Measurements from ENCODE around the gene CDH13. TPM values are rescaled to one million over a fixed set of nuclear protein-coding genes. Genes with fewer than 3 reads are reported as not detected.

CDH13 gene
- total RNA-seq, 1 donor from 2014 or later: 81.1 TPM

GRCh38 chr16:82605863-82606620 is 20.7 kb upstream of the CDH13 start:
- TF ChIP-seq, protein P1, sequence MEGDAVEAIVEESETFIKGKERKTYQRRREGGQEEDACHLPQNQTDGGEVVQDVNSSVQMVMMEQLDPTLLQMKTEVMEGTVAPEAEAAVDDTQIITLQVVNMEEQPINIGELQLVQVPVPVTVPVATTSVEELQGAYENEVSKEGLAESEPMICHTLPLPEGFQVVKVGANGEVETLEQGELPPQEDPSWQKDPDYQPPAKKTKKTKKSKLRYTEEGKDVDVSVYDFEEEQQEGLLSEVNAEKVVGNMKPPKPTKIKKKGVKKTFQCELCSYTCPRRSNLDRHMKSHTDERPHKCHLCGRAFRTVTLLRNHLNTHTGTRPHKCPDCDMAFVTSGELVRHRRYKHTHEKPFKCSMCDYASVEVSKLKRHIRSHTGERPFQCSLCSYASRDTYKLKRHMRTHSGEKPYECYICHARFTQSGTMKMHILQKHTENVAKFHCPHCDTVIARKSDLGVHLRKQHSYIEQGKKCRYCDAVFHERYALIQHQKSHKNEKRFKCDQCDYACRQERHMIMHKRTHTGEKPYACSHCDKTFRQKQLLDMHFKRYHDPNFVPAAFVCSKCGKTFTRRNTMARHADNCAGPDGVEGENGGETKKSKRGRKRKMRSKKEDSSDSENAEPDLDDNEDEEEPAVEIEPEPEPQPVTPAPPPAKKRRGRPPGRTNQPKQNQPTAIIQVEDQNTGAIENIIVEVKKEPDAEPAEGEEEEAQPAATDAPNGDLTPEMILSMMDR (IDR thresholded peaks at IDR 0.05; ENCODE audit: partially characterized antibody, unreplicated experiment): no peak
- H3K27me3 Mint-ChIP-seq (ENCODE audit: unreplicated experiment): peaks cover 4% of the 10 kb centered on the region
- peaks cover 7% of the 10 kb centered on the region for H3K4me1 Mint-ChIP-seq (ENCODE audit: low read depth, unreplicated experiment)
- peaks cover 3% of the 10 kb centered on the region for H3K36me3 Mint-ChIP-seq (ENCODE audit: unreplicated experiment)
- no peak overlapping the region for H3K27ac Mint-ChIP-seq (ENCODE audit: unreplicated experiment)
- H3K4me3 Mint-ChIP-seq (ENCODE audit: unreplicated experiment): no peak overlapping the region
- no peak for DNase-seq
- no peaks in the 10 kb centered on the region for H3K9me3 Mint-ChIP-seq (ENCODE audit: unreplicated experiment)

- H3K36me3 Mint-ChIP-seq (ENCODE audit: unreplicated experiment): no peaks in the 10 kb centered on the region
- DNase-seq: no peak
- peaks cover 4% of the 10 kb centered on the region for H3K4me1 Mint-ChIP-seq (ENCODE audit: low read depth, unreplicated experiment)
- H3K9me3 Mint-ChIP-seq (ENCODE audit: unreplicated experiment): no peaks in the 10 kb centered on the region
- peaks cover 3% of the 10 kb centered on the region for H3K27me3 Mint-ChIP-seq (ENCODE audit: unreplicated experiment)
- TF ChIP-seq, protein P1 (IDR thresholded peaks at IDR 0.05; ENCODE audit: partially characterized antibody, unreplicated experiment): no peak
- no peak overlapping the region for H3K4me3 Mint-ChIP-seq (ENCODE audit: unreplicated experiment)
- no peak overlapping the region for H3K27ac Mint-ChIP-seq (ENCODE audit: unreplicated experiment)
Observed at GRCh38 chr16:82609140-82609539, 17.6 kb upstream of the CDH13 start.

DNA sequence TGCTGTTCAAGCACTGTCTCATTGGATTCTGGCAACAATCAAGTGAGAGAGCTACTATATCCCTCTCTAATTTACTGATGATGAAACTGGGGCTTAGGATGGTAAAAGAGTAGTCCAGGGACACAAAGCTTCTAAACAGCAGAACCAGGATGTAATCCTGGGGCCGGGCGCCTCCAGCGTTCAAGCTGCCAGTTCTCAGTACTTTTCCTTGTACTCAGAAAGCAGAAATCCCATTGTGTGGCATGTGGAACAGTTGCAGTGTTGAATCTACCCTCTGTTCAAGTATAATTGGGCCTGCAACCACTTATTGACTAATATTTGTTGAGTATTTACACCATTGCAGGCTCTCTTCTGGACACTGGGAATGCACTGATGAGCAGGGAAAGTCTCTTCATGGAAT is 14.5 kb upstream of the CDH13 start:
- Mint-ChIP-seq H3K36me3 (ENCODE audit: unreplicated experiment) (no peaks in the 10 kb centered on the region), H3K27me3 (ENCODE audit: unreplicated experiment) (no peaks in the 10 kb centered on the region), H3K4me1 (ENCODE audit: low read depth, unreplicated experiment) (no peaks in the 10 kb centered on the region), H3K9me3 (ENCODE audit: unreplicated experiment) (peaks cover 2% of the 10 kb centered on the region), H3K4me3 (ENCODE audit: unreplicated experiment) (no peak overlapping the region), H3K27ac (ENCODE audit: unreplicated experiment) (no peak overlapping the region)
- no peak for DNase-seq
- TF ChIP-seq, protein P1 (IDR thresholded peaks at IDR 0.05; ENCODE audit: partially characterized antibody, unreplicated experiment): no peak

- peaks cover 6% of the 10 kb centered on the region for H3K9me3 Mint-ChIP-seq (ENCODE audit: unreplicated experiment)
- H3K4me3 Mint-ChIP-seq (ENCODE audit: unreplicated experiment): no peak overlapping the region
Observed at GRCh38 chr16:82616356-82616755, 10.4 kb upstream of the CDH13 start.

DNA sequence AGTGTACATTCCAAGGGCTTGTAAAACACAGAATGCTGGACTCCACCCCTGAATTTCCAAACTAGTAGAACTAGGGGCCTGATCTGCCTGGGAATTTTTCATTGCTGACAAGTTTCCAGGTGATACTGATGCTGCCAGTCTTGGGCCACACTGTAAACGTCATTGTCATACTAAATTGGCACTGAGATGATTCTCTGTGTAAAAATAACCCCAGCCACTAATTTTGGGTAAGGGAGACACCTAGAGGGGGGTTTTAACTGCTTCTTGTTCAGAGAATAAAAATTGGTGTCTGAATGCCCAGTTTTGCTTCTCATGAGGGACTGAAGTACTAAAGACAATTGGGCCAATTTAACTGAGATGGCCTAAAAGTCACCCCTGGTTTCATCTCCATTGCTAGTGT is 5.0 kb upstream of the CDH13 start:
- no peaks in the 10 kb centered on the region for H3K36me3 Mint-ChIP-seq (ENCODE audit: unreplicated experiment)
- DNase-seq: no peak
- TF ChIP-seq, protein P1 (IDR thresholded peaks at IDR 0.05; ENCODE audit: partially characterized antibody, unreplicated experiment): no peak
- H3K27me3 Mint-ChIP-seq (ENCODE audit: unreplicated experiment): no peaks in the 10 kb centered on the region
- H3K4me1 Mint-ChIP-seq (ENCODE audit: low read depth, unreplicated experiment): peaks cover 26% of the 10 kb centered on the region
- peak overlapping the region; percentile 74 for H3K4me3 Mint-ChIP-seq (ENCODE audit: unreplicated experiment)
- H3K27ac Mint-ChIP-seq (ENCODE audit: unreplicated experiment): no peak overlapping the region
- H3K9me3 Mint-ChIP-seq (ENCODE audit: unreplicated experiment): peaks cover 5% of the 10 kb centered on the region

More at GRCh38 chr16:82616356-82616755, 10.4 kb upstream of the CDH13 start:
- no peaks in the 10 kb centered on the region for H3K4me1 Mint-ChIP-seq (ENCODE audit: low read depth, unreplicated experiment)
- no peak for DNase-seq
- TF ChIP-seq, protein P1 (IDR thresholded peaks at IDR 0.05; ENCODE audit: partially characterized antibody, unreplicated experiment): no peak
- H3K36me3 Mint-ChIP-seq (ENCODE audit: unreplicated experiment): no peaks in the 10 kb centered on the region
- no peaks in the 10 kb centered on the region for H3K27me3 Mint-ChIP-seq (ENCODE audit: unreplicated experiment)
- no peak overlapping the region for H3K27ac Mint-ChIP-seq (ENCODE audit: unreplicated experiment)
